SK-N-SH (cell line): ENCODE results near the gene UBE2E1.

Experiments
- EP300 ChIP-seq, 2 experiments: IDR thresholded peaks; 2 replicates each; pipeline versions ENCODE4 v1.4.0 to v1.6.1; 2012; ENCODE audit warnings: borderline replicate concordance in 1 of 2, low read depth in 1 of 2, low read length in 1 of 2
- POLR2AphosphoS5 ChIP-seq: IDR thresholded peaks from 2 replicates; pipeline ENCODE4 v1.6.1; 2012; ENCODE audit warnings: low read depth, low read length
- TF ChIP-seq, protein P1 (sequence below): IDR thresholded peaks from 2 replicates; pipeline ENCODE4; 2012

DNA sequence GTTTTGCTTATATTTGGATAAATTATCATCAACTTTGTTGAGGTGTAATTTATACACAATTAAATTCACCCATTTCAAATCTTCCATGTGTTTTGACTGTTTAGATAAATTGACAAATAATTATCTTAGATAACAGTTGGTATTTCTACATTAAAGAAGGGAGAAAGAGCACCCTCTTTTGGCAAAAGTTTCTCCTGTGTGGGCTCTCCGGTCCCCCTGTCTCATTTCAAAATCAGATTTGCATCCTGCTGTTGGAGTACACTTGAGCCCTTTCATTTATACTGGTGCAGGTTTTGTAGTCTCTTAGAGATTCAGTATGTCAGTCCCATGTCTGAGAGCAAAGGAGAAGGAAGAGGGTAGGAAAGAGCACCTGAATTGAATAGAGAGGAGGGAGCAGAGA, 61.6 kb downstream of the UBE2E1 start:
- TF ChIP-seq POLR2AphosphoS5 (no peak), EP300 (IDR thresholded peaks at IDR 0.05; ENCODE audit: borderline replicate concordance in 1 of 2, low read depth in 1 of 2, low read length in 1 of 2) (no peak)
- TF ChIP-seq, protein P1, sequence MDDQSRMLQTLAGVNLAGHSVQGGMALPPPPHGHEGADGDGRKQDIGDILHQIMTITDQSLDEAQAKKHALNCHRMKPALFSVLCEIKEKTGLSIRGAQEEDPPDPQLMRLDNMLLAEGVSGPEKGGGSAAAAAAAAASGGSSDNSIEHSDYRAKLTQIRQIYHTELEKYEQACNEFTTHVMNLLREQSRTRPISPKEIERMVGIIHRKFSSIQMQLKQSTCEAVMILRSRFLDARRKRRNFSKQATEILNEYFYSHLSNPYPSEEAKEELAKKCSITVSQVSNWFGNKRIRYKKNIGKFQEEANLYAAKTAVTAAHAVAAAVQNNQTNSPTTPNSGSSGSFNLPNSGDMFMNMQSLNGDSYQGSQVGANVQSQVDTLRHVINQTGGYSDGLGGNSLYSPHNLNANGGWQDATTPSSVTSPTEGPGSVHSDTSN: no peak
